SH-SY5Y (cell line): ENCODE measurements around the gene TIAL1.

Source experiments
- GATA2 ChIP-seq: IDR thresholded peaks from 2 replicates; pipeline ENCODE4 v1.6.1; 2011; ENCODE audit warnings: mild to moderate bottlenecking, low read depth, low read length
- GATA3 ChIP-seq: IDR thresholded peaks from 2 replicates; pipeline ENCODE4 v1.6.1; 2011; ENCODE audit warnings: low read depth, mild to moderate bottlenecking, low read length, moderate library complexity

TIAL1 gene, protein sequence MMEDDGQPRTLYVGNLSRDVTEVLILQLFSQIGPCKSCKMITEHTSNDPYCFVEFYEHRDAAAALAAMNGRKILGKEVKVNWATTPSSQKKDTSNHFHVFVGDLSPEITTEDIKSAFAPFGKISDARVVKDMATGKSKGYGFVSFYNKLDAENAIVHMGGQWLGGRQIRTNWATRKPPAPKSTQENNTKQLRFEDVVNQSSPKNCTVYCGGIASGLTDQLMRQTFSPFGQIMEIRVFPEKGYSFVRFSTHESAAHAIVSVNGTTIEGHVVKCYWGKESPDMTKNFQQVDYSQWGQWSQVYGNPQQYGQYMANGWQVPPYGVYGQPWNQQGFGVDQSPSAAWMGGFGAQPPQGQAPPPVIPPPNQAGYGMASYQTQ

DNA sequence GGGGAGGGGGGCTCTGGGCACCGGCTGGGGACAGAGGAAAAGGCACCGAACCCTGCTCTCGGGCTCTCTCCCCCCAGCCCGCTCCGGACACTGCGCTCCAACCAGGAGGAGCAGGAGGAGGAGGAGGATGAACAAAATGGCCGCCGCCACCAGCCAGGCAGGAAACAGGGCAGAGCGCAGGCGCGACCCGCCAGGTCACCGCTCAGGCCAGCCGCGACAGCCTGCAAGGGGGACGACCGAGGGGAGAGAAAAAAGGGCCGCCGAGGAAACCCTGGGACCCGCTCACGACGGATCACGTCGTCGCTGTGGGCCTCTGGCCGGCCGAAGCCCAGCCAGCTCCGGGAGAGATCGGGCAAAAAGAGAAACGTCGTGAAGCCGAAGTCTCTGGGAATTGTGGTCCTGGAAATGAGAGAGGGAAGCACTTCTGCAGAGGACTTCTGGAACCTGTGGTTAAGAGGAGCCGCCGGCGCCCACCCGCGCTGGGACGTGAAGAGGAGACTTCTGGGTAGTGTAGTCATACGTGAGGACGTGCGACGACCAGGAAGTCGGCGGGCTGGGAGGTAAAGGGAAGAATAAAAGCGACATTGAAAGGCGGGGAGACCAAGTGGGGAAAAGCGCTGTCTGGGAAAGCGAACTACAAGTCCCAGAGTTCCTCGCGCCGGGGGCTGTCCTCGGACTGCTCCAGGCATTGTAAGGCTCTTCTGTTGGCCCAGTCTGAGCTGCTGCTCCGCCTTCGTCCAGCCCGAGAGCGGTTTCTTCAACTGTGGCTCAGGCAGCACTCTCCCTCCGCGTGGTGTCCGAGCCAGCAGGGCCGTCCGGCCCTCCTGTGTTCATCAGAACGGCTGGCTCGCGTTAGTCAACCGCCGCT, at the start of gene TIAL1:
Gene TIAL1, minus strand, starts transcription at position 428 of the 868 bp plus-strand sequence. CDS start 499 bp downstream, outside the sequence.
- TF ChIP-seq GATA3 (no peak), GATA2 (no peak)

DNA sequence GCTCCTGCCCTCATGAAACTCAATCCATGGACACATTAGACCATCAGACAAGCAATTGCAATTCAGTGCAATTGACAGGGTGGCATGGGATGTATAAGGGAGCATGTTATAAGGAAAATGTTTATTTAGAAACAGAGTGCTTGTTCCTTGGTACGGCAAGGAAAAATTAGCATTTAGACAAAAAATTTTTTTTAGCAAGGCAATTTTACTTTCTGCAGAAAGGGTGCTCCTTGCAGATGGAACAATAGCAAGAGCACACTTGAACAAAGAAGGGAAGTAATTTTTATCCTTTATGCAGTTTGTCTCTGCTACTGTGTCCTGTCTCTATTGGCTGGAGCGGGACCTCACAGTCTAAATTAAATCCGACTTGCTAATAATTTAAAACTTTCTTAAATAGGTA, 48.2 kb upstream of the TIAL1 start:
- TF ChIP-seq GATA2 (no peak), GATA3 (no peak)

DNA sequence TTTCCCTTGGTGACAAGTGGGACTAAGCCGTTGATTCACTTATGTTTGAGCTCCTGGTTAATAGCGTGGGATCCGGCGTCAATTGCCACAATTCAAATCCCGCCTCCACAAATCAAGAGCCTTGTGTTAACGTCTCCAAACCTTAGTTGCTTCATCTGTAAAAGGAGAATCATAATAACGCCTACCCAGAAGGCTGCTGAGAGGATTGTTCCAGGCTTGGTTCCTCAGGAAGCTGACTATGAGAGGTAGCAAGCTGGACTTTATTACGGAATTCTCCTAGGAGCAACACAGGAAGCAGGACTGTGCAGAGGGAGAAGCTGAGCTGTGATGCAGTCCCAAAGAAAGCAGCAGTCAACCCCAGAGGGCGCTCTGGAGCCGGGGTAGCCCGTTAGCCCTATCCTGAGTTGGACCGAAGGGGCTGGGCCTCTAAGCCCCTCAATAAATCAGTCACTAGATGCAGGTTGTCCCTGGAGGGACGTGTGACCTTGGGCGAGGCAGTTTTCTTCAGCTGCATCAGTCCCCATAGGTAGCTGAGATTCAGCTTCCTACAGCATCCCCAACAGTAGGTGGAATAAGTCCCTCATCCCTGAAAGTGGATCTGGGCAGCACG, 47.5 kb upstream of the TIAL1 start:
- TF ChIP-seq GATA3 (no peak), GATA2 (no peak)

DNA sequence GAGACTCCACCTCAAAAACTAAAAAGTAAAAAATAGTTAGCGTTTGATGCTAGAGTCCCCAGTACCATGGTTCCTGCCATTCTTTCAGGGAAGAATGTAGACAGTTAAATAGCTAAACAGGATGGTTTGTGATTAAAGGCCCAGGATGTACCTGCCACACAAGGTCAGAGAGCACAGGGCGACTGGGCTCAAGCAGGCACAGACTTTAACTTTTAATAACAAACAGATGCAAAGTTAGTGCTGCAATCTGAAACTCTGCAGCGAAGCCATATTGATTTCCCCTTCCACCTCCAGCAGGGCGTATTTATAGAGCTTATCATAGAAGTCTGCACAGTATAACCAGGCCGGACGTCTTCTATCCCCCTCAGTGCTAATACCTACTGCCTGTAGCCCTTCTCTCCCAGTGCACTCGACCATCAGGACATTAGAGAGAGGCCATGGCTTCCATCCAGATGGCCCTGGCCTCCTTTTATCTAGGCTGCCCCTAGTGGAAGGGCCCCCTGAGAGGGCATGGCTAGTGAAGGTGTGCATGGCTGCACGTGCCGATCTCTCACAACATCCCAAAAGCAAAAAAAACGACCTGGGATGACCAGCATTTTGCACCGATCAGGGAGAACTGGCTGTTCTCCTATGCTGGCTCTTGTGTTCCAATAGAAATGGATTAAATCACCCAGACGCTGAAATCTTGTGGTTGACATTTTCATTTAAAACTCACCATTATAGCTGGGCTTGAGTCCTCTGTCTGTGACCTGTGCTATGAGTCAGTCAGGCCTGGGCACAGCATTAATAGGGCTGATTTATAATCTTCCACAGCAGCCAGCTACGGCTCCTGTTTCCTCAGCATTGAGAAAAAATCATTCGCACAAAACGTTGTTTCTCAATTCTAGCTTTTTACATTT, 46.8 kb upstream of the TIAL1 start:
- TF ChIP-seq GATA2 (no peak), GATA3 (no peak)

DNA sequence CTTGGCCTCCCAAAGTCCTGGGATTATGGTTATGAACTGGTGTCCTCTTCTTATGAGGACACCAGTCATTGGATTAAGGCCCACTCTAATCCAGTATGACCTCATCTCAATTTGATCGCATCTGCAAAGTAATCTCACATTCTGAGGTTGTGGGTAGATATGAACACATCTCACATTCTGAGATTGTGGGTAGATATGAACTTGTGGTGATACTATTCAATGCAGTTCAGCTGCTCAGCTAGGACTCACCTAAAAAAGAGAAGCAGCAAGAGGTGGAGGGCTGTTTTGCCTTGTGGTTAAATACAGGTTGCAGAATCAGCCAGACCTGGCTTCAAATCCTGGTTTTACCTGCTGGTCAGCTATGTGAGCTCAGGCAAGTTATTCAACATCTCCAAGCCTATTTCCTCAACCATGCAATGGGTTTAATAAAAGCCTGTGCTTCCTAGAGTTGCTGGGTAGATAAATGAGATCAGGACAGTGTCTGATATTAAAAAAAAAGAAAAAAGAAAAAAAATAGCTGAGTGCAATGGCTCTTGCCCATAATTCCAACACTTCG, 45.9 kb upstream of the TIAL1 start:
- no peak for TF ChIP-seq GATA3
- no peak for TF ChIP-seq GATA2

DNA sequence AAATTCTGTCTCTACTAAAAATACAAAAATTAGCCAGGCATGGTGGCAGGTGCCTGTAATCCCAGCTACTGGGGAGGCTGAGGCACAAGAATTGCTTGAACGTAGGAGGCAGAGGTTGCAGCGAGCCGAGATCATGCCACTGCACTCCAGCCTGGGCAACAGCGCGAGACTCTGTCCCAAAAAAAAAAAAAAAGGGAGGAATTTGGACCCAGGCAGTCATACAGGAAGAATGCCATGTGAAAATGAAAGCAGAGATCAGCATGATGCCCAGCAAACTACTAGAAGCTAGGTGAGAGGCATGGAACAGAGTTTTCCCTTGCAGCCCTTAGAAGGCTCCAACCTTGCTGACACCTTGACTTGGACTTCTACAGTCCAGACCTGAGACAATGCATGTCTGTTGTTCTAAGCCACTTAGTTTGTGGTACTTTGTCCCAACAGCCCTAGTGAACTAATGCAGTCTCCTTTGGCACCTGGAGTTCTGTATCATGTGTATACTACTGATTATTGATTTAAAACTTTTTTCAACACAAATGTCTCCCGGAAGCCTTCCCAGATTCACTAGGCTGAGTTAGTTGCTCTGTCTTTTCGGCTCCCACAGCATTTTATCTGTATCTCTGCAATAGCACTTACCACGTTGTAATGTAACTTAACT, 44.2 kb upstream of the TIAL1 start:
- TF ChIP-seq GATA2 = no peak
- TF ChIP-seq GATA3 = no peak

DNA sequence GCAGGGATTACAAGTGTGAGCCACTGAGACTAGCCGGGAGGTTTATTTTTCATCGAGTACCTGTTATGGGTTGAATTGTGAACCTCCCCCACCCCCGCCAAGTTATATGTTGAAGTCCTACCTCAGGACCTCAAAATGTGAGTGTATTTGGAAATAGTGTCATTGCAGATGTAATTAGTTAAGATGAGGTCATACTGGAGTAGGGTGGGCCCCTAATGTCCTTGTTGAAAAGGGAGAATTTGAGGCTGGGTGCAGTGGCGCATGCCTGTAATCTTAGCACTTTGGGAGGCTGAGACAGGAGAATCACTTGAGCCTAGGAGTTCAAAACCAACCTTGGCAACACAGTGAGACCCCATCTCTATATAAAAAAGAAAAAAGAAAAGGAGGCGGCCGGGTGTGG, 43.6 kb upstream of the TIAL1 start:
- TF ChIP-seq GATA3 (no peak), GATA2 (no peak)

DNA sequence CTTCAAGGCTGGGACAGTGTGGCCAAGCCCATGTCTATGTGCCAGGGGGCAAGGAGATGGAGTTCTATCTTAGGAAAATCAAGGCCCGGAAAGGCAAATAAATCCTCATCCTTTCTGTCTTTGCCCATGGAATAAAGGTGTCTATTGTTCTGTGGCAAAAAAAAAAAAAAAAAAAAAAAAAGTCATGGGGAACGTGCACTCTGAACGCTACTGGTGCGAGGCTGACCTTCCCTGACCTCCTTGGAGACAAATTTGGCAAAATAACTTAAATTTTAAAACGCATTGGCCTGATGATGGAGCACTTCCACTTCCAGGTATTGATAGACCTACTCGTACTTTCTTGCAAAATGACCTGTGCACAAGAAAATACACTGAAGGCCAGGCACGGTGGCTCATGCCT, 42.2 kb upstream of the TIAL1 start:
- TF ChIP-seq GATA3 (no peak), GATA2 (no peak)

DNA sequence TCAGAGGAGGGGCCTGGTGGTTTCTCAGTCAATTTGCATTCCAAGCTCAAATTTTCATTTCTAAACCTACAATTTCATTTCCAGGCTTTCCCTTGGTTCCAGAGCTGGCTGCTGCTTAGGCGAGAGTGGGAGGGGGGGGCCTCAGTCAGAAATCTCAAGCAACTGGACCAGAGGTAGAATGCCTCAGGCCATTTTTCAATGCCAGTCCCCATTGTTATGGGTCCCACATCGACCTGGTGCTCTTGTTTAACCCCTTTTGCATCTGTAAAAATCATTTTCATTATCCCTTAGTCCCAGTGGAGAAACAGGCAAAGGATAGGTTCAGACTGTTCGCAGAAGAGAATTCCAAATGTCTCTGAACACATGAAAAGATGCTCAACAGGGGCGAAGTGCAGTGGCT, 40.9 kb upstream of the TIAL1 start:
- no peak for TF ChIP-seq GATA3
- TF ChIP-seq GATA2 = no peak

DNA sequence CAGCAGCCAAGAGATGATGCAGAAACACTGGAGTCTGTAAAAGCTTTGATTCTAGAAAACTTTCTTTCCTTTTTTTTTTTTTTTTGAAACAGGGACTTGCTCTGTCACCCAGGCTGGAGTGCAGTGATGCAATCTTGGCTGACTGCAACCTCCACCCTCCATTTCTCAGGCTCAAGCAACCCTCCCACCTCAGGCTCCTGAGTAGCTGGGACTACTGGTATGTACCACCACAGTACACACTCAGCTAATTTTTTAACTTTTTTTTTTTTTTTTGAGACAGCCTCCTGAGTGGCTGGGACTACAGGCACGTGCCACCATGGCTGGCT, 37.4 kb upstream of the TIAL1 start:
- TF ChIP-seq GATA3 (no peak), GATA2 (no peak)

DNA sequence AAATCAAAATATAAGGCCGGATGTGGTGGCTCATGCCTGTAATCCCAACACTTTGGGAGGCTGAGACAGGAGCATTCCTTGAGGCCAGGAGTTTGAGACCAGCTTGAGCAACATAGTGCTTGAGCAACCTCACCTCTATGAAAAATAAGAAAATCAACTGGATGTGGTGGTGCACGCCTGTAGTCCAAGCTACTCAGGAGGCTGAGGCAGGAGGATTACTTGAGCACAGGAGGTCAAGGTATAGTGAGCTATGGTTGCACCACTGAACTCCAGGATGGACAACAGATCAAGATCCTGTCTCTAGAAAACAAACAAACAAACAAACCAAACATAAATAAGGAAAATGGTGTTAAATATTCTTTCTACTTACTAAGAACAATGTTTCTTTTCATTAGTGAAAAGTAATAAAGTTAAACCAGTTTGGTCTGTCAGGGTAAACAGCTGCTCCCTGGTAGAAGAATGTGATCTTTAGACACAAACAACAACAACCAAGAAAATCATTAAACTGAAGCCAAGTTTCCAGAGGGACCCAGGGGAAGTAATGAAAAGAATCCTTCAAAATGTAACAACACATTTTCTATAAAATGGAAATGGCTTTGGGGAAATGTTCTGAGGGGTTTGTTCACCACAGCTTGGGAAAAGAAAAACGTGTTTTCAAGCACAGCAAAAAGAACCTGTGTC, 36.9 kb upstream of the TIAL1 start:
- no peak for TF ChIP-seq GATA3

DNA sequence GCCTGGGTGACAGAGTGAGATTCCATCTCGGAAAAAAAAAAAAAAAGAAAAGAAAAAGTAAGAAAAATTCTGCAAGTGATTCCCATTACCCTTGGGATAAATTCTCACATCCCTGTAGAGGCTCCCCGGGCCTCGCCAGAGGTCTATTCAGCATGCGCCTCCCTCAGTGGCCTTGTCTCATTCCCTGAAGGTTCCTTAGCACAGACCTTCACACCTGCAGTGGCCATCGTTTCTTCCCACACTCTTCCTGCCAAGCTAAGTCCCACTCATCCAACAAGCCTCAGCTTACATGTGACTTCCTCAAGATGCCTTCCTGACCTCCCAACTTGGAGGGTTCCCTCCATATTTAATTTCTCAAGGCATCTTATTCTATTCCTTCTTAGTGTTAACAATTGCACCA, 33.5 kb upstream of the TIAL1 start:
- TF ChIP-seq GATA3 = no peak
- no peak for TF ChIP-seq GATA2
